GM12873 (cell line): ENCODE measurements around the gene TEX13B.

Experiments
- CTCF ChIP-seq: IDR thresholded peaks from 2 replicates; pipeline ENCODE4 v1.5.1; 2012; ENCODE audit warnings: low read depth, mild to moderate bottlenecking, moderate library complexity, low read length, control low read depth; ENCODE audit not compliant: insufficient read depth; ENCODE audit errors: missing control alignments

Gene TEX13B

DNA sequence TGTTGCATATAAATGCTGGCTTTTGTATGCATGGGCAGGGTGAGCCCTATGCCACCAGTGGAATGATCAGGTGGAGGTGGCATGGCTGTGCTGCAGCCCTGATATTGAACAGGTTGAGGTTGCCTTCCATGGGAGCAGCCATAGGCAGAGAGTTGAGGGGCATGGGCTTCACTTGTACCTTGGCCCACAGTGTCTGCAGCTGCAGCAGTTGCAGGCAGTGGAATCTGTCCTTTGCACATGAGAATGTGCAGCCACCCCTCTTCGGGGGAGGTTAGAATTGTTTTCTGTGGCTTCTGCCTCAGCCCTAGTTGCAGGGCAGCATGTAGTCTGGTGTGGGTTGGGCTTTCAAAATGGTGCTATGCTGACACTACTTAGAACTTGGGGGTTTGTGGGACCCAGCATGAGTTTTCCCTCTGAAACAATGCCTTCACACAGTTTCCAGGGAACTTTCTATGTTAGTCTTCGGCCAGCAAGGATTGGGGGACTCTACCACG, 37.3 kb upstream of the TEX13B start:
- TF ChIP-seq CTCF, result no peak

GRCh38 chrX:108018656-108019381, 36.6 kb upstream of the TEX13B start:
- no peak for TF ChIP-seq CTCF

DNA sequence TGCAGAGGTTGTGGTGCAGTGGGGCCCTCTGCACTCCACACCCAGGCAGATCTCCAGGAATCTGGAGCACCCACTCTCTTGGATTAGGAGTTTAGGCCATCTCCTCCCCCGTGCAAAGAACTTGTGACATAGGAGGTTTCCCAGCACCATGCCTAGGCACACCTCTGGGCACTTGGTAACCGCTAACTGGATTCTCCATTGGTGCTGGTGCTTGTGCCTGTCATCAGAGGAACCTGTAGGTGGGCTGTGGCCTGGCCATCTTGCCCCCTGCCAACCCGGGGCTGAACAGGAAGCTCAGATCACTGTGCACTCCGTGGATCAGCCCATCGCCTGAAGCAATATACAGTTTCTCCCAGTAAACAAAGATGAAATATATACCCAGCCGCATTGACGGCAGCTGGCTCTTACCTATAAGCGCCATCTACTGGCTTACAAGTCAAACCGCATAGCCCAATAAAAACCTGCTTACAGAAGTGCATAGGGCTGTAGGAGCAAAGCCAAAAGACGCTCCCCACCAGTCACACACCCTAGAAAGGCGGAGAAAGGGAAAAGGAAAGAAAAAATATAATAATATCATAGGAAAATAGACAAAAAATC, 19.1 kb upstream of the TEX13B start:
- TF ChIP-seq CTCF, result peak; percentile 76

- TF ChIP-seq CTCF, result no peak
Observed at GRCh38 chrX:108000751-108001150, 18.6 kb upstream of the TEX13B start.

DNA sequence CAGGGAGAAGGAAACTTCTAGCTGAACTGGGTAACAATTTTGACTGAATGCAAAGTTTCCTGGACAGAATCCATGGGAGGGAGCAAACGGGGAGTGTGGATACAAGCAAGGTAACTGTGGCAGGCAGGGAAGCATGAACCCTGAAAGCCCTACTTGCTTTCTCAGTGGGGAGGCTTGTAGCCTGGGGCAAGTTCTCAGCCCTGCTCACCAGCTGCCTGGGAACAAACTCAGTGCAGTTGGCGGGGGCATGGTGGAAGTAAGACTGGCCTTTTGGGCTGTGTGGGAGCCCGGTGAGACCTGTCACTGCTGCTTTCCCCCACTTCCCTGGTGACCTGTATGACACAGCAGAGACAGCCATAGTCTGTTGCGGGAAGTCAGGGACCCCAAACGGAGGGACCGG, 14.0 kb upstream of the TEX13B start:
- TF ChIP-seq CTCF, result no peak

- no peak for TF ChIP-seq CTCF
Observed at GRCh38 chrX:107985033-107985432, 2.9 kb upstream of the TEX13B start.

DNA sequence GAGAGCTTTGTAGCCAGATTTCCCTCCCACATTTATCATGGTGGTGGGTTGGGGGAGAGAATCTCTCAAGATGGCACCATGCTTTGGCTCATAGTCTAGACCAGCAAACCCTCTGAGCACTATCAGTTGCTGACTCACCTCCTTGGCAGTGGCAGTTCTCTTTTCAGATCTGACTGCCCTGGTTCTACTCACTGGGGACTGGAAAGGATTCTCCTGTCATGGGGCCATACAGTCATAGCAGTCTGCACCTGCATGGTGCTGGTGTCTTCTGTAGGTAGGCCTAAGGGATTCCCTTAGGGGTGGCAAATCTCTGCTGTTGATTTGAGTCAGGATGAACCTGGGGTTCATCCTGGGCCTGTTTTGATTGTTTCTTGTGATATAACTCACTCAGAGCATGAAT, 2.6 kb downstream of the TEX13B start:
- TF ChIP-seq CTCF, result no peak
